GM11168 (cell line): ENCODE data around the gene LBX1.

Experiments
- in situ Hi-C: fragments of 300-500 bp; cut with MboI; formaldehyde crosslinking; loops from one replicate; pipeline ENCODE4 v1.12.0; 2022; ENCODE audit warnings: low sequenced_read_pairs; ENCODE audit not compliant: unreplicated experiment

The LBX1 gene

GRCh38 chr10:101227429-101228152 is 1.7 kb downstream of the LBX1 start:
- in situ Hi-C loops: loop anchor here (25.0 kb wide), 1 partner anchor 515 kb away; no protein-coding TSS in a partner anchor

- in situ Hi-C loops: loop anchor here (25.0 kb wide), 1 partner anchor 514 kb away; no protein-coding TSS in a partner anchor
Measured at GRCh38 chr10:101226491-101227428, 2.5 kb downstream of the LBX1 start.

GRCh38 chr10:101225846-101226421 is 3.3 kb downstream of the LBX1 start:
- in situ Hi-C loops: loop anchor here (25.0 kb wide), 1 partner anchor 514 kb away; no protein-coding TSS in a partner anchor

GRCh38 chr10:101224910-101225823 is 4.1 kb downstream of the LBX1 start:
- in situ Hi-C loops: loop anchor here (25.0 kb wide), 1 partner anchor 513 kb away; no protein-coding TSS in a partner anchor

GRCh38 chr10:101224060-101224909 is 5.0 kb downstream of the LBX1 start:
- in situ Hi-C loops: no loop called here

GRCh38 chr10:101223274-101224059 is 5.8 kb downstream of the LBX1 start:
- in situ Hi-C loops: no loop called here

GRCh38 chr10:101222683-101223273 is 6.5 kb downstream of the LBX1 start:
- in situ Hi-C loops: no loop called here

- in situ Hi-C loops: no loop called here
Measured at GRCh38 chr10:101221963-101222531, 7.2 kb downstream of the LBX1 start.

- in situ Hi-C loops: no loop called here
Measured at GRCh38 chr10:101221549-101221948, 7.7 kb downstream of the LBX1 start.

- in situ Hi-C loops: loop anchor here (10.0 kb wide), 1 partner anchor 345 kb away; no protein-coding TSS in a partner anchor
Measured at GRCh38 chr10:101219946-101220451, 9.3 kb downstream of the LBX1 start.

- in situ Hi-C loops: loop anchor here (10.0 kb wide), 1 partner anchor 345 kb away; no protein-coding TSS in a partner anchor
Measured at GRCh38 chr10:101219139-101219945, 9.9 kb downstream of the LBX1 start.

- in situ Hi-C loops: loop anchor here (10.0 kb wide), 1 partner anchor 346 kb away; no protein-coding TSS in a partner anchor
Measured at GRCh38 chr10:101218351-101219138, 10.7 kb downstream of the LBX1 start.

- in situ Hi-C loops: loop anchor here (10.0 kb wide), 1 partner anchor 347 kb away; no protein-coding TSS in a partner anchor
Measured at GRCh38 chr10:101217450-101218281, 11.6 kb downstream of the LBX1 start.

GRCh38 chr10:101217044-101217425 is 12.2 kb downstream of the LBX1 start:
- in situ Hi-C loops: loop anchor here (10.0 kb wide), 1 partner anchor 348 kb away; no protein-coding TSS in a partner anchor
